Karpas-422 (cell line): ENCODE results near the gene CCAR1. TPM values are rescaled to one million over a fixed set of nuclear protein-coding genes. Genes with fewer than 3 reads are reported as not detected.
"Not testable (repeated sequence)": the region's sequence is repeated elsewhere in the genome, so short reads cannot be mapped to it uniquely, and the experiment has no call there.

Source experiments
- DNase-seq: peaks from one replicate; pipeline ENCODE4 v3.0.0-alpha.2; 2015
- H2AFZ ChIP-seq: fragments of 200-600 bp; sonication (generic); 2 replicates; pipeline ENCODE4 v1.6.1; 2014; ENCODE audit warnings: antibody characterized with exemption, low read length, mixed read lengths
- H3K27ac ChIP-seq: fragments of 200-600 bp; sonication (generic); 2 replicates; pipeline ENCODE4 v1.5.1; 2014; ENCODE audit warnings: mild to moderate bottlenecking, low read length, moderate library complexity
- H3K27me3 ChIP-seq: fragments of 200-600 bp; sonication (generic); 2 replicates; pipeline ENCODE4 v1.6.1; 2014; ENCODE audit warnings: low read length, mixed read lengths
- H3K36me3 ChIP-seq: fragments of 200-600 bp; sonication (generic); 2 replicates; pipeline ENCODE4 v1.6.1; 2014; ENCODE audit warnings: low read length, mixed read lengths; ENCODE audit not compliant: insufficient read depth
- H3K4me1 ChIP-seq: fragments of 200-600 bp; sonication (generic); 2 replicates; pipeline ENCODE4 v1.6.1; 2014; ENCODE audit warnings: mild to moderate bottlenecking, low read length, mixed read lengths
- H3K4me2 ChIP-seq: fragments of 200-600 bp; sonication (generic); 2 replicates; pipeline ENCODE4 v1.6.1; 2014; ENCODE audit warnings: low read length, low read depth, mild to moderate bottlenecking; ENCODE audit not compliant: poor library complexity, severe bottlenecking
- H3K4me3 ChIP-seq: fragments of 200-600 bp; sonication (generic); 2 replicates; pipeline ENCODE4 v1.5.1; 2014; ENCODE audit warnings: mild to moderate bottlenecking, antibody characterized with exemption, low read length, mixed read lengths
- H3K79me2 ChIP-seq: fragments of 200-600 bp; sonication (generic); 2 replicates; pipeline ENCODE4 v1.6.1; 2014; ENCODE audit warnings: mild to moderate bottlenecking, low read length, mixed read lengths
- H3K9ac ChIP-seq: fragments of 200-600 bp; sonication (generic); 2 replicates; pipeline ENCODE4 v1.6.0; 2014; ENCODE audit warnings: low read length
- H3K9me2 ChIP-seq: fragments of 200-600 bp; sonication (generic), shearing (Covaris generic); replicated peaks from 2 replicates; pipeline ENCODE4 v1.6.0; 2014; ENCODE audit warnings: mild to moderate bottlenecking, low read length, moderate library complexity; ENCODE audit not compliant: insufficient read depth
- H3K9me3 ChIP-seq: fragments of 300-700, 200-600 bp; sonication (generic); 2 replicates; pipeline ENCODE4 v1.6.1; 2014; ENCODE audit warnings: low read length, mixed read lengths
- H4K20me1 ChIP-seq: fragments of 200-600 bp; sonication (generic); 2 replicates; pipeline ENCODE4 v1.6.1; 2014; ENCODE audit warnings: mild to moderate bottlenecking, antibody characterized with exemption, low read length, low read depth; ENCODE audit not compliant: insufficient read depth
- total RNA-seq: library from RNA; depleted of rRNA; stranded (reverse); fragments of >200 nt; shearing (Covaris generic); gene quantifications from 2 replicates; pipeline ENCODE4 v1.2.3, GENCODE V29; 2014; ENCODE audit warnings: low replicate concordance

The CCAR1 gene
- total RNA-seq, 1 experiment from 2014 or later = 102 TPM

DNA sequence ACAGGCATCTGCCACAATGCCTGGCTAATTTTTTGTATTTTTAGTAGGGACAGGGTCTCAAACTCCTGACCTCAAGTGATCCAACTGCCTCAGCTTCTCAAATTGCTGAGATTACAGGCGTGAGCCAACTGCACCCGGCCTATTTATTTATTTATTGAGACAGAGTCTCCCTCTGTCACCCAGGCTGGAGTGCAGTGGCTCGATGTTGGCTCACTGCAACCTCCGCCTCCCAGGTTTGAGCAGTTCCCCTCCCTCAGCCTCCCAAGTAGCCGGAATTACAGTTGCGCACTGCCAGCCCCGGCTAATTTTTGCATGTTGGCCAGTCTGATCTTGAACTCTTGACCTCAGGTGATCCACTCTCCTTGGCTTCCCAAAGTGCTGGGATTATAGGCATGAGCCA, 46.4 kb downstream of the CCAR1 start:
- Histone ChIP-seq H3K36me3 (peaks cover 61% of the 10 kb centered on the region), H3K79me2 (peaks cover 17% of the 10 kb centered on the region)
- H3K9me3 ChIP-seq = not testable (repeated sequence)

DNA sequence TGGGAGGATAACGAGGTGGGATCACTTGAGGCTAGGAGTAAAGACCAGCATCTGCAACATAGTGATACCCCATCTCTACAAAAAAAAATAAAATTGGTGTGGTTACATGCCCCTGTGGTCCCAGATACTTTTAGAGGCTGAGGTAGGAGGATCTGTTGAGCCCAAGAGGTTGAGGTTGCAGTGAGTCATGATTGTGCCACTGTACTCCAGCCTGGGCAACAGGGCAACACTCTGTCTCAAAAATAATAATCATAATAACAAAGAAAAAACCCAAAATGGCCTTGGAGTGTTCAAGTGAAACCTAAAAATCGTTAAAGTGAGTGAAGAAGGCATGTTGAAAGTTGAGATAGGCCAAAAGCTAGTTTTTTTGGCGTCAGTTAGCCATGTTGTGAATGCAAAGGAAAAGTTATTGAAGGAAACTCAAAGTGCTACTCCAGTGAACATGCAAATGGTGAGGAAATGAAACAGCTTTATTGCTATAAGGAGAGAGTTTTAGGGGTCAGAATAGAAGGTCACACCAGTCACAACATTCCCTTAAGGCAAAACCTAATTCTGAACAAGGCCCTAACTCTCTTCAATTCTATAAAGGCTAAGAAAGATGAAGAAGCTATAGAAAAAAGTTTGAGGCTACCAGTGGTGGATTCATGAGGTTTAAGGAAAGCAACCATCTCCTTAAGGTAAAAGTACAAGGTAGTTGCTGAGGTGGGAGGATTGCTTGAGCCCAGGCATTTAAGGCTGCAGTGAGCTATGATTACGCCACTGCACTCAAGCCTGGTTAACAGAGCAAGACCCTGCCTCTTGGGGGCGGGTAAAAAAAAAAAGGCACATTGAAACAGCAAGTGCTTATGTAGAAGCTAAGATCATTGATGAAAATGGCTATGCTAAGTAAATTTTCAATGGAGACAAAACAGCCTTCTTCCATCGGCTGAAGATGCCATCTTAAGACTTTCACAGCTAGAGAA, 60.9 kb downstream of the CCAR1 start:
- no peaks in the 10 kb centered on the region for H3K9me3 ChIP-seq

More for the DNA sequence above, 46.4 kb downstream of the CCAR1 start:
- not testable (repeated sequence) for H3K9ac ChIP-seq, H3K4me3 ChIP-seq, H3K4me2 ChIP-seq, H3K9me2 ChIP-seq, H3K4me1 ChIP-seq, H2AFZ ChIP-seq, H4K20me1 ChIP-seq, H3K27me3 ChIP-seq, DNase-seq, H3K27ac ChIP-seq

DNA sequence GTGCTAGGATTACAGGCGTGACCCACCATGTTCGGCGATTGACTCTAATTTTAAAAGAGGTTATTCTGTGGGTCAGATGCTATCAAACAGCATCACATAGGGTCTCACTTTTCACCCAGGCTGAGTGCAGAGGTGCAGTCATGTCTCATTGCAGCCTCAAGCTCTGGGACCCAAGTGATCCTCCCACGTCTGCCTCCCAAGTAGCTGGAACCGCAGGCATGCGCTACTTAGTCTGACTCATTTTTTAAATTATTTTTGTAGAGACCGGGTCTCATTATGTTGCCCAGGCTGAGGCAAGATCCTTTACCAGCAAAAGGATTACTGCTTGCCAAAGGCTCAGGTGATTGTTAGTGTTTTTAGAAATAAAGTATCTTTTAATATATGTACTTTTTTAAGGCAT, 63.4 kb downstream of the CCAR1 start:
- Histone ChIP-seq H3K9ac (no peak overlapping the region), H2AFZ (no peak overlapping the region), H3K9me3 (no peaks in the 10 kb centered on the region), H3K27ac (no peak overlapping the region), H3K4me1 (peaks cover 33% of the 10 kb centered on the region), H3K36me3 (peaks cover 45% of the 10 kb centered on the region; the same call in 1 of the 2 replicates), H3K79me2 (no peaks in the 10 kb centered on the region), H3K27me3 (no peaks in the 10 kb centered on the region), H3K4me2 (no peak overlapping the region), H3K9me2 (no peaks in the 10 kb centered on the region), H3K4me3 (no peak overlapping the region), H4K20me1 (no peaks in the 10 kb centered on the region)
- DNase-seq = no peak

More for the DNA sequence above, 60.9 kb downstream of the CCAR1 start:
- peak overlapping the region; percentile 69 for H3K4me2 ChIP-seq
- H3K9me2 ChIP-seq = no peaks in the 10 kb centered on the region
- H3K79me2 ChIP-seq = 0 out of 2 replicates have a peak, but pooled peaks cover under 1% of the 10 kb centered on the region
- DNase-seq = peak; percentile 88
- no peaks in the 10 kb centered on the region for H4K20me1 ChIP-seq
- peaks cover 43% of the 10 kb centered on the region for H3K36me3 ChIP-seq
- peaks cover 34% of the 10 kb centered on the region for H3K4me1 ChIP-seq
- no peaks in the 10 kb centered on the region for H3K27me3 ChIP-seq
- H2AFZ ChIP-seq = no peak overlapping the region
- H3K27ac ChIP-seq = peak overlapping the region; percentile 92
- H3K4me3 ChIP-seq = peak overlapping the region; percentile 37
- peak overlapping the region; percentile 51 for H3K9ac ChIP-seq

DNA sequence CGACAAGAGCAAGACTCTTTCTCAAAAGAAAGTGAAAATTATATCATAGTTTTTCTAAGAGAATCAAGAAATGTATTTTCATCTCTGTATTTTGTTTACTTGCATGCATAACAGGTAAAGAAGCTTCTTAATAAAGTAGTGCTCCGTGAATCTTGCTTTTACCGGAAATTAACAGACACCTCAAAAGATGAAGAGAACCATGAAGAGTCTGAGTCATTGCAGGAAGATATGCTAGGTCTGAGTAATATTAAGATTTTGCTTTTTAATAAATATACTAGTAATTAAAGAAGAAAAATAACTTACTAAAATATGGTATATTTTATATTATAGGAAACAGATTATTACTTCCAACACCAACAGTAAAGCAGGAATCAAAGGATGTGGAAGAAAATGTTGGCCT, 66.8 kb downstream of the CCAR1 start:
- H3K27ac ChIP-seq = no peak overlapping the region
- no peaks in the 10 kb centered on the region for H3K9me3 ChIP-seq
- DNase-seq = no peak
- H2AFZ ChIP-seq = no peak overlapping the region
- H3K4me3 ChIP-seq = no peak overlapping the region
- H3K9me2 ChIP-seq = no peaks in the 10 kb centered on the region
- no peaks in the 10 kb centered on the region; the same call in 1 of the 2 replicates for H3K4me1 ChIP-seq
- no peak overlapping the region for H3K9ac ChIP-seq
- H3K79me2 ChIP-seq = no peaks in the 10 kb centered on the region
- H3K27me3 ChIP-seq = no peaks in the 10 kb centered on the region
- no peaks in the 10 kb centered on the region for H4K20me1 ChIP-seq
- H3K4me2 ChIP-seq = no peak overlapping the region
- peaks cover 45% of the 10 kb centered on the region; the same call in 1 of the 2 replicates for H3K36me3 ChIP-seq

DNA sequence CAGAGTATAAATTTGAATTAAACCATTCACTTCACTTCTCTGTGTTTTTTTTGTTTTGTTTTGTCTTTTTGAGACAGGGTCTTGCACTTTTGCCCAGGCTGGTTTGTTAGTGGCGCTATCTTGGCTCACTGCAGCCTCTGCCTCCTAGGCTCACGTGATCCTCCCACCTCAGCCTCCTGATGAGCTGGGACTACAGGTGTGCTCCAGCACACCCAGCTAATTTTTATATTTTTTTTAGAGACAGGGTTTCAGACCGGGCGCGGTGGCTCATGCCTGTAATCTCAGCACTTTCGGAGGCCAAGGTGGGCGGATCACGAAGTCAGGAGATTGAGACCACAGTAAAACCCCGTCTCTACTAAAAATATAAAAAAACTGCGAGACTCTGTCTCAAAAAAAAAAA, 69.4 kb downstream of the CCAR1 start:
- peaks cover 45% of the 10 kb centered on the region; the same call in 1 of the 2 replicates for H3K36me3 ChIP-seq
- H3K4me2 ChIP-seq = no peak overlapping the region

DNA sequence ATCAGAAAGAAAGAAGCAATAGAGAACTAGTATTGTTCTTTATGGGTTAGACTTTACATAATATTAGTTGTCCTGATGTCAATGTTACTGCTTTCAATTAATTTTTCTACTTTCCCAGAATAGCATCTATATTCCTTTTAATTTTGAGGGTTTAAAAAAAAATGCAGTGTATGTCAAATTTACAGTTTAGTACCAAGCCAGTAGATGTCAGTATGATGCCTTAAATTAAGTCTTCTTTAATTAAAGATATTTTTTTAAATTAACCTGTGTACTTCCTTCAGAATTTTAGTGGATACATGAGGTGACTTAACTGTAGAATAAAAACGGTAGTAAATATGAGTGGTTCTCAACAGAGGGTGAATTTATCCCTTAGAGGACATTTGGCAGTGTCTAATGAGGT, 71.1 kb downstream of the CCAR1 start:
- H4K20me1 ChIP-seq = no peaks in the 10 kb centered on the region
- H3K9me3 ChIP-seq = no peaks in the 10 kb centered on the region
- no peaks in the 10 kb centered on the region for H3K27me3 ChIP-seq
- H3K4me1 ChIP-seq = no peaks in the 10 kb centered on the region
- H3K9me2 ChIP-seq = no peaks in the 10 kb centered on the region
- no peak overlapping the region for H3K9ac ChIP-seq
- no peak overlapping the region for H3K4me2 ChIP-seq
- DNase-seq = peak; percentile 49
- no peaks in the 10 kb centered on the region for H3K79me2 ChIP-seq
- H3K36me3 ChIP-seq = peaks cover 29% of the 10 kb centered on the region; the same call in 1 of the 2 replicates
- no peak overlapping the region for H3K27ac ChIP-seq
- no peak overlapping the region for H3K4me3 ChIP-seq
- H2AFZ ChIP-seq = no peak overlapping the region

More for the DNA sequence above, 69.4 kb downstream of the CCAR1 start:
- Histone ChIP-seq H3K4me1 (no peaks in the 10 kb centered on the region), H3K79me2 (no peaks in the 10 kb centered on the region), H3K4me3 (no peak overlapping the region), H3K9me3 (no peaks in the 10 kb centered on the region), H4K20me1 (no peaks in the 10 kb centered on the region), H3K27ac (no peak overlapping the region), H3K9me2 (no peaks in the 10 kb centered on the region), H3K27me3 (no peaks in the 10 kb centered on the region), H3K9ac (no peak overlapping the region), H2AFZ (no peak overlapping the region)
- DNase-seq = no peak

DNA sequence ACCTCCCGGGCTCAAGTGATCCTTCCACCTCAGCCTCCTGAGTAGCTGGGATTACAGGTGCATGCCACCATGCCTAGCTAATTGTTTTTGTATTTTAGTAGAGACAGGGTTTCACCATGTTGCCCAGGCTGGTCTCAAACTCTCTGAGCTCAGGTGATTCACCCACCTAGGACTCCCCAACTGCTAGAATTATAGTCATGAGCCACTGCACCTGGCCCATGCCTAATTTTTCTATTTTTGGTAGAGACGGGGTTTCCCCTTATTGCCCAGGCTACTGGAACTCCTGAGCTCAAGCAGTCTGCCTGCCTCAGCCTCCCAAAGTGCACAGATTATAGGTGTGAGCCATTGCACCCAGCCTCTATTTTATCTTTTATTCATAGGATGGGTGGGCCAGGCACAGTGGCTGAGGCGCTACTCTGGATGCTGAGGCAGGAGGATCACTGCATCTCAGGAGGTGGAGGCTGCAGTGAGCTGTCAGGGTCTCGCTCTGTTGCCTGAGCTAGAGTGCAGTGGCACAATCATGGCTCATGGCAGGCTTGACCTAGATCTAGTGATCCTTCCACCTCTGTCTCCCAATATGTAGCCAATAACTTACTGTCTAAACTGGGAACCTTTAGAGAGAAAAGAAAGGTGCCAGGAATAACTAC, 75.0 kb downstream of the CCAR1 start:
- no peak overlapping the region for H3K4me2 ChIP-seq
- peaks cover 8% of the 10 kb centered on the region for H3K4me1 ChIP-seq
- H3K9me2 ChIP-seq = no peaks in the 10 kb centered on the region
- no peaks in the 10 kb centered on the region for H3K27me3 ChIP-seq
- no peak overlapping the region for H2AFZ ChIP-seq
- H3K9me3 ChIP-seq = no peaks in the 10 kb centered on the region
- H3K4me3 ChIP-seq = no peak overlapping the region
- DNase-seq = no peak
- no peak overlapping the region for H3K9ac ChIP-seq
- H4K20me1 ChIP-seq = no peaks in the 10 kb centered on the region
- no peak overlapping the region for H3K27ac ChIP-seq
- peaks cover 3% of the 10 kb centered on the region; the same call in 1 of the 2 replicates for H3K36me3 ChIP-seq
- H3K79me2 ChIP-seq = no peaks in the 10 kb centered on the region

DNA sequence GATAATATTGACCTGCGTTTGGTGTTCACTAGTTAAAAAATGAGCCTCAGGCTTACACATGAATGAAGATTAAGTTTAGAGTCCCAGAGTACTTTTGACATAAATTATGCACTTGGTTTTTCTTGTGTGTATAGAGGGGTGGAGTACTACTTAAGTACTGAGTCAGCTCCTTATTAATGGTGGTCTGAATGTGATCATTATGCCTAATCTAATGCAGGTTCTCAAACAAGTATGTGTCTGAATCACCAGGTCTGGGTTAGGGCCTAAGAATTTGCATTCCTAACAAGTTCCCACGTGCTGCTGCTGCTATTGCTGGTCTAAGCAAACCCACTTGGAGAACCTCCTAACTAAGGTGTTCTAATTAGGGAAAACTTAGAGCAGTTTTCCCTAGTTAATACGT, 75.6 kb downstream of the CCAR1 start:
- no peak overlapping the region for H3K4me2 ChIP-seq
- H3K4me1 ChIP-seq = peaks cover 8% of the 10 kb centered on the region
- H3K9ac ChIP-seq = no peak overlapping the region
- no peak overlapping the region for H2AFZ ChIP-seq
- no peaks in the 10 kb centered on the region for H4K20me1 ChIP-seq
- peaks cover 3% of the 10 kb centered on the region; the same call in 1 of the 2 replicates for H3K36me3 ChIP-seq
- H3K4me3 ChIP-seq = no peak overlapping the region
- no peak for DNase-seq
- no peaks in the 10 kb centered on the region for H3K9me3 ChIP-seq
- H3K9me2 ChIP-seq = no peaks in the 10 kb centered on the region
- H3K27ac ChIP-seq = no peak overlapping the region
- no peaks in the 10 kb centered on the region for H3K27me3 ChIP-seq
- H3K79me2 ChIP-seq = no peaks in the 10 kb centered on the region
